Natural killer cell (primary cell): ENCODE measurements around the gene GALNT13. TPM values are rescaled to one million over a fixed set of nuclear protein-coding genes. Genes with fewer than 3 reads are reported as not detected.

Experiments used
- ATAC-seq, 3 donors: fragments of 150-1000 bp in 2 of 3; fragments of 200-7000 bp in 1 of 3; cut with Tn5 transposase; 1 replicate in 1 of 3; 2 replicates in 2 of 3; pipeline ENCODE4 v1.10.0; 2021; ENCODE audit warnings: mild to moderate bottlenecking in 2 of 3, moderate library complexity in 2 of 3
- DNase-seq, 2 donors: peaks; one replicate each; pipeline versions ENCODE4 v3.0.0 to v3.0.0-alpha.2; 2013 to 2021; ENCODE audit warnings: mixed read lengths in 1 of 2
- H3K27ac ChIP-seq: one replicate; pipeline ENCODE4 v1.5.1; 2013; ENCODE audit warnings: mild to moderate bottlenecking, low read length
- H3K27me3 ChIP-seq: one replicate; pipeline ENCODE4 v1.6.1; 2013; ENCODE audit warnings: low read length; ENCODE audit not compliant: control insufficient read depth, insufficient read depth
- H3K36me3 ChIP-seq: one replicate; pipeline ENCODE4 v1.6.1; 2013; ENCODE audit warnings: low read length; ENCODE audit not compliant: control insufficient read depth, insufficient read depth
- H3K4me1 ChIP-seq: one replicate; pipeline ENCODE4 v1.6.1; 2013; ENCODE audit warnings: low read length; ENCODE audit not compliant: control insufficient read depth, insufficient read depth
- H3K4me3 ChIP-seq: one replicate; pipeline ENCODE4 v1.5.1; 2013; ENCODE audit warnings: low read length
- H3K9me3 ChIP-seq: one replicate; pipeline ENCODE4 v1.6.1; 2013; ENCODE audit warnings: low read length; ENCODE audit not compliant: control insufficient read depth, insufficient read depth
- H3K27ac Mint-ChIP-seq, 2 donors: one replicate each; pipeline ENCODE4 v1.8.0; 2022; ENCODE audit warnings: mild to moderate bottlenecking in 2 of 2, mixed read lengths in 2 of 2, moderate library complexity in 1 of 2
- H3K27me3 Mint-ChIP-seq, 2 donors: one replicate each; pipeline ENCODE4 v1.8.0; 2022; ENCODE audit warnings: low read depth in 2 of 2, mixed read lengths in 2 of 2
- H3K36me3 Mint-ChIP-seq: one replicate; pipeline ENCODE4 v1.8.0; 2022; ENCODE audit warnings: mixed read lengths
- H3K4me1 Mint-ChIP-seq, 2 donors: one replicate each; pipeline ENCODE4 v1.8.0; 2022; ENCODE audit warnings: mixed read lengths in 2 of 2
- H3K4me3 Mint-ChIP-seq: one replicate; pipeline ENCODE4 v1.8.0; 2022; ENCODE audit warnings: mild to moderate bottlenecking, moderate library complexity, mixed read lengths
- H3K9me3 Mint-ChIP-seq, 2 donors: one replicate each; pipeline ENCODE4 v1.8.0; 2022; ENCODE audit warnings: mixed read lengths in 2 of 2
- CTCF ChIP-seq: fragments of 200-600 bp; IDR thresholded peaks from one replicate; pipeline ENCODE4 v1.8.0; 2022; ENCODE audit warnings: antibody characterized with exemption
- WGBS: methylation state at CpG from one replicate; pipeline ENCODE4 v1.1.7; 2013; ENCODE audit warnings: missing lambda C conversion rate; ENCODE audit not compliant: insufficient coverage; 5-methylcytosine and 5-hydroxymethylcytosine counted together
- intact Hi-C: fragments of 100-400 bp; cut with micrococcal nuclease; formaldehyde crosslinking; loops from one replicate; pipeline ENCODE4 v1.14.2; 2022
- total RNA-seq, 4 donors: library from RNA; stranded (reverse); fragments of 120-200 nt in 1 of 4; gene quantifications; one replicate each; pipeline versions ENCODE4 v1.2.3 to v1.2.4, GENCODE V29; 2013 to 2022

The GALNT13 gene
- total RNA-seq, 3 donors from 2014 or later (not counting 1 experiment from before 2014, with no cell fraction given), result not detected

GRCh38 chr2:153971855-153972254 lies 100.1 kb downstream of the GALNT13 start:
- intact Hi-C loops, result no loop called here
- Histone ChIP-seq H3K4me1 (no peaks in the 10 kb centered on the region), H3K27me3 (no peaks in the 10 kb centered on the region), H3K9me3 (peaks cover 3% of the 10 kb centered on the region), H3K27ac (no peak overlapping the region), H3K4me3 (no peak overlapping the region), H3K36me3 (no peaks in the 10 kb centered on the region)
- DNase-seq, result no peak
- H3K36me3 Mint-ChIP-seq, result no peaks in the 10 kb centered on the region
- no peaks in the 10 kb centered on the region for H3K4me1 Mint-ChIP-seq
- no peak overlapping the region for H3K27ac Mint-ChIP-seq
- H3K27me3 Mint-ChIP-seq, result no peaks in the 10 kb centered on the region
- no peak for TF ChIP-seq CTCF
- H3K9me3 Mint-ChIP-seq, result peaks cover 15 to 34% of the 10 kb centered on the region in 2 donors
- H3K4me3 Mint-ChIP-seq, result no peak overlapping the region
- WGBS, result 72% methylated on average over 1 of the region's 1 CpG
- no peak for ATAC-seq

- H3K4me3 ChIP-seq, result no peak overlapping the region
- Mint-ChIP-seq H3K4me3 (no peak overlapping the region), H3K9me3 (peaks cover 15 to 34% of the 10 kb centered on the region in 2 donors), H3K27me3 (no peaks in the 10 kb centered on the region), H3K36me3 (no peaks in the 10 kb centered on the region), H3K4me1 (no peaks in the 10 kb centered on the region), H3K27ac (no peak overlapping the region)
- peaks cover 3% of the 10 kb centered on the region for H3K9me3 ChIP-seq
- no peaks in the 10 kb centered on the region for H3K27me3 ChIP-seq
- intact Hi-C loops, result no loop called here
- DNase-seq (no peak), ATAC-seq (no peak)
- H3K4me1 ChIP-seq, result no peaks in the 10 kb centered on the region
- no peaks in the 10 kb centered on the region for H3K36me3 ChIP-seq
- H3K27ac ChIP-seq, result no peak overlapping the region
- no peak for TF ChIP-seq CTCF
Observed at GRCh38 chr2:153972412-153972811, 100.7 kb downstream of the GALNT13 start.

GRCh38 chr2:153986488-153987229 lies 114.9 kb downstream of the GALNT13 start:
- no peaks in the 10 kb centered on the region for H3K36me3 Mint-ChIP-seq
- H3K27ac ChIP-seq, result no peak overlapping the region
- H3K4me1 ChIP-seq, result no peaks in the 10 kb centered on the region
- no peak for DNase-seq
- intact Hi-C loops, result no loop called here
- no peak for ATAC-seq
- peaks cover 22 to 28% of the 10 kb centered on the region in 2 donors for H3K9me3 Mint-ChIP-seq
- 68% methylated on average over 6 of the region's 9 CpGs for WGBS
- no peaks in the 10 kb centered on the region for H3K4me1 Mint-ChIP-seq
- no peak overlapping the region for H3K4me3 ChIP-seq
- TF ChIP-seq CTCF, result no peak
- H3K9me3 ChIP-seq, result no peaks in the 10 kb centered on the region
- no peak overlapping the region for H3K27ac Mint-ChIP-seq
- H3K27me3 ChIP-seq, result no peaks in the 10 kb centered on the region
- H3K36me3 ChIP-seq, result no peaks in the 10 kb centered on the region
- H3K27me3 Mint-ChIP-seq, result no peaks in the 10 kb centered on the region
- no peak overlapping the region for H3K4me3 Mint-ChIP-seq

DNA sequence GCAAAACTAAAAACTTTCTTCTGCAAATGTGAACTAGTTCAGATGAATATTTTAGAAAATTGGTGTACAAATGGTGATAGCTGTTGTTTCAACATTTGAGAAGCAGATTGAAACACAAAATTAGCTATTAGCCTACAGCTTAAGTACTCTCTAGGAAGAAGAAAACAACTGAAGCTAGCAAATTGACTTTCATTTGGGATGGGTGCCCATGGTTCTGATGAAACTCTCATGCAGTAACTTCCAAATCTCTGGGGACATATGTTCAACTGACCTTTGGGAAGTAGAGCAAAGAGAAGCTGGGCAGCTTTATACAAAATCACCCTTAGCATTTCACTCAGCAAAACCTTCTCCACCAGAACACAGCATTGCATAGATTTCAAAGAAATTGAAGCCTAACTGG lies 119.0 kb downstream of the GALNT13 start:
- peaks cover 2% of the 10 kb centered on the region for H3K36me3 Mint-ChIP-seq
- intact Hi-C loops, result no loop called here
- H3K27ac Mint-ChIP-seq, result no peak overlapping the region
- DNase-seq, result no peak
- Histone ChIP-seq H3K36me3 (no peaks in the 10 kb centered on the region), H3K27me3 (no peaks in the 10 kb centered on the region), H3K4me3 (no peak overlapping the region), H3K9me3 (no peaks in the 10 kb centered on the region), H3K4me1 (no peaks in the 10 kb centered on the region), H3K27ac (no peak overlapping the region)
- H3K9me3 Mint-ChIP-seq, result peaks cover 22 to 25% of the 10 kb centered on the region in 2 donors
- no peaks in the 10 kb centered on the region for H3K27me3 Mint-ChIP-seq
- ATAC-seq, result no peak
- no peak for TF ChIP-seq CTCF
- H3K4me3 Mint-ChIP-seq, result no peak overlapping the region
- no peaks in the 10 kb centered on the region for H3K4me1 Mint-ChIP-seq
